Measurements from ENCODE around the gene SEC16A. TPM values are rescaled to one million over a fixed set of nuclear protein-coding genes. Genes with fewer than 3 reads are reported as not detected.
A peak's percentile ranks its signal among the peaks of the same experiment; 100 is the strongest.

SEC16A gene
- total and polyA plus RNA-seq, 2 donors (not counting 3 experiments of a cell fraction or from before 2014, with no cell fraction given) = 34.5 to 80.6 TPM

GRCh38 chr9:136492978-136493522 is 10.2 kb upstream of the SEC16A start:
- Histone ChIP-seq H3K9ac (replicated peaks; ENCODE audit: extremely low read depth, insufficient read depth, low read length) (no peak overlapping the region), H3K9me1 (replicated peaks; ENCODE audit: control insufficient read depth, extremely low read depth, insufficient read depth, low read length) (no peaks in the 10 kb centered on the region), H3K4me3 (replicated peaks in 1 of 3; ENCODE audit: insufficient read depth in 1 of 3, low read depth in 1 of 3, low read length in 3 of 3) (no peak overlapping the region), H3K4me2 (ENCODE audit: insufficient read depth, low read length) (no peak overlapping the region), H3K9me3 (replicated peaks; ENCODE audit: control insufficient read depth, insufficient read depth, low read length) (no peaks in the 10 kb centered on the region), H3K36me3 (ENCODE audit: control insufficient read depth in 2 of 2, extremely low read depth in 1 of 2, insufficient read depth in 2 of 2, low read length in 2 of 2) (peaks cover 11 to 31% of the 10 kb centered on the region in 2 experiments), H4K20me1 (replicated peaks; ENCODE audit: control insufficient read depth, extremely low read depth, insufficient read depth, low read length) (peaks cover 2% of the 10 kb centered on the region), H2AFZ (ENCODE audit: low read depth, low read length) (no peak overlapping the region), H3K27ac (ENCODE audit: insufficient read depth, low read depth, low read length) (no peak overlapping the region), H3K79me2 (ENCODE audit: control insufficient read depth, insufficient read depth, low read length) (no peaks in the 10 kb centered on the region), H3K27me3 (ENCODE audit: control insufficient read depth in 2 of 2, insufficient read depth in 2 of 2, low read length in 2 of 2) (no peaks in the 10 kb centered on the region), H3K4me1 (ENCODE audit: control insufficient read depth, extremely low read depth, insufficient read depth, low read length) (no peaks in the 10 kb centered on the region)
- FAIRE-seq = no peak
- TF ChIP-seq POLR2AphosphoS5 (IDR thresholded peaks at IDR 0.05; ENCODE audit: insufficient read depth, low read depth, low read length) = peak; percentile 46
- TF ChIP-seq GATA2 (IDR thresholded peaks at IDR 0.05; ENCODE audit: insufficient read depth, insufficient read length, low read depth, low read length) = no peak
- peak; percentile 17 for TF ChIP-seq POLR2A (IDR thresholded peaks at IDR 0.05; ENCODE audit: low read depth, low read length)
- TF ChIP-seq CTCF (IDR thresholded peaks at IDR 0.05; ENCODE audit: extremely low read depth in 1 of 2, insufficient read depth in 1 of 2, low read depth in 1 of 2, low read length in 2 of 2) = no peak
- TF ChIP-seq MYC (IDR thresholded peaks at IDR 0.05; ENCODE audit: low read depth, low read length) = no peak
- no peak for TF ChIP-seq JUN (IDR thresholded peaks at IDR 0.05; ENCODE audit: borderline replicate concordance, insufficient read depth, insufficient read length, low read depth)
- TF ChIP-seq MAX (IDR thresholded peaks at IDR 0.05; ENCODE audit: insufficient read depth, insufficient read length) = no peak
- TF ChIP-seq EZH2 (IDR thresholded peaks at IDR 0.05; ENCODE audit: borderline replicate concordance, low read depth, low read length, severe bottlenecking) = no peak
- no peak for TF ChIP-seq FOS (IDR thresholded peaks at IDR 0.05; ENCODE audit: borderline replicate concordance, insufficient read depth, low read length)
- dilution Hi-C loops (cut with MboI; ENCODE audit: extremely low pct_ligation_motif_present, low sequenced_read_pairs) (no loop called here), intact Hi-C loops (cut with micrococcal nuclease) (no loop called here)
- CTCF ChIA-PET = no interaction called here
- no TSS peak for BruUV-seq (replicated peaks)
- POLR2A ChIA-PET = no interaction called here
- no peak for DNase-seq (ENCODE audit: low read depth, low spot score)

Measured in endothelial cell of umbilical vein (primary cell).